ENCODE measurements around the gene SCGB1C1.

SCGB1C1 gene

GRCh38 chr11:205221-206001 lies 12.5 kb downstream of the SCGB1C1 start:
- no peak for DNase-seq (ENCODE audit: low read depth)

- no peak for DNase-seq (ENCODE audit: low read depth)
Observed at GRCh38 chr11:206002-206384, 13.1 kb downstream of the SCGB1C1 start.

- DNase-seq (ENCODE audit: low read depth) = no peak
Observed at GRCh38 chr11:206526-207207, 13.8 kb downstream of the SCGB1C1 start.

- DNase-seq (ENCODE audit: low read depth) = peak; percentile 93
Observed at GRCh38 chr11:207208-207862, 14.5 kb downstream of the SCGB1C1 start, which contains the start of the genes BET1L and RIC8A. Gene BET1L (minus strand): TSS chr11:207399. CDS start chr11:207321, 78 bp downstream. Gene RIC8A (plus strand): TSS chr11:207708. CDS start chr11:208855, 1,147 bp downstream.

GRCh38 chr11:207863-208180 lies 14.9 kb downstream of the SCGB1C1 start:
- no peak for DNase-seq (ENCODE audit: low read depth)

GRCh38 chr11:208181-208916 lies 15.5 kb downstream of the SCGB1C1 start:
- peak; percentile 43 for DNase-seq (ENCODE audit: low read depth)

GRCh38 chr11:208917-209260 lies 16.0 kb downstream of the SCGB1C1 start:
- DNase-seq (ENCODE audit: low read depth) = no peak

- no peak for DNase-seq (ENCODE audit: low read depth)
Observed at GRCh38 chr11:209275-210121, 16.6 kb downstream of the SCGB1C1 start.

- DNase-seq (ENCODE audit: low read depth) = no peak
Observed at GRCh38 chr11:210122-210802, 17.4 kb downstream of the SCGB1C1 start.

- DNase-seq (ENCODE audit: low read depth) = no peak
Observed at GRCh38 chr11:210803-211180, 17.9 kb downstream of the SCGB1C1 start.

- no peak for DNase-seq (ENCODE audit: low read depth)
Observed at GRCh38 chr11:211295-211694, 18.4 kb downstream of the SCGB1C1 start.

GRCh38 chr11:211741-212140 lies 18.9 kb downstream of the SCGB1C1 start:
- no peak for DNase-seq (ENCODE audit: low read depth)

- DNase-seq (ENCODE audit: low read depth) = no peak
Observed at GRCh38 chr11:212150-213100, 19.5 kb downstream of the SCGB1C1 start.

GRCh38 chr11:213111-213510 lies 20.2 kb downstream of the SCGB1C1 start:
- no peak for DNase-seq (ENCODE audit: low read depth)

- no peak for DNase-seq (ENCODE audit: low read depth)
Observed at GRCh38 chr11:214083-214482, 21.2 kb downstream of the SCGB1C1 start.

- no peak for DNase-seq (ENCODE audit: low read depth)
Observed at GRCh38 chr11:215581-216037, 22.7 kb downstream of the SCGB1C1 start.

GRCh38 chr11:216081-216974 lies 23.4 kb downstream of the SCGB1C1 start:
- no peak for DNase-seq (ENCODE audit: low read depth)

- no peak for DNase-seq (ENCODE audit: low read depth)
Observed at GRCh38 chr11:217704-218103, 24.8 kb downstream of the SCGB1C1 start.

All from CMK (cell line).